GM12878 (cell line): ENCODE results near the gene ATF7. TPM values are rescaled to one million over a fixed set of nuclear protein-coding genes. Genes with fewer than 3 reads are reported as not detected.

ENCODE experiments used
- GATAD2B ChIP-seq: fragments of 450-650 bp; conservative IDR thresholded peaks from 2 replicates; pipeline ENCODE4 v1.6.1; 2017; ENCODE audit warnings: low read depth, mild to moderate bottlenecking, moderate library complexity
- HDAC6 ChIP-seq: fragments of 200-600 bp; sonication (generic); IDR thresholded peaks from one replicate; pipeline ENCODE4 v1.8.0; 2017; ENCODE audit warnings: antibody characterized with exemption; ENCODE audit not compliant: unreplicated experiment
- MEF2B ChIP-seq: fragments of 450-650 bp; IDR thresholded peaks from 2 replicates; pipeline ENCODE4 v1.6.1; 2018; ENCODE audit warnings: mild to moderate bottlenecking, moderate library complexity; ENCODE audit not compliant: partially characterized antibody, poor library complexity, severe bottlenecking
- NFIC ChIP-seq: IDR thresholded peaks from 2 replicates; pipeline ENCODE4 v1.6.1; 2012; ENCODE audit warnings: low read depth, mild to moderate bottlenecking, inconsistent platforms, low read length, moderate library complexity
- NFYA ChIP-seq: IDR thresholded peaks from 2 replicates; pipeline ENCODE4 v1.6.1; 2011; ENCODE audit warnings: low read depth, mild to moderate bottlenecking, low read length, improper control_type of control experiment, borderline replicate concordance
- NR2C2 ChIP-seq: IDR thresholded peaks from 2 replicates; pipeline ENCODE4 v1.6.1; 2011; ENCODE audit warnings: borderline replicate concordance, low read depth; ENCODE audit not compliant: control insufficient read depth, insufficient read length
- NR2F1 ChIP-seq: fragments of 450-650 bp; conservative IDR thresholded peaks from 2 replicates; pipeline ENCODE4 v1.6.1; 2017; ENCODE audit warnings: mild to moderate bottlenecking
- RAD21 ChIP-seq: IDR thresholded peaks from 2 replicates; pipeline ENCODE4 v1.6.1; 2011; ENCODE audit warnings: mild to moderate bottlenecking, low read depth, low read length, moderate library complexity; ENCODE audit not compliant: insufficient read depth
- RELB ChIP-seq: fragments of 450-650 bp; IDR thresholded peaks from 2 replicates; pipeline ENCODE4 v1.6.1; 2017; ENCODE audit warnings: low read depth, mild to moderate bottlenecking, moderate library complexity
- TAF1 ChIP-seq: IDR thresholded peaks from 2 replicates; pipeline ENCODE4 v1.6.1; 2011; ENCODE audit warnings: mild to moderate bottlenecking, low read depth, low read length, borderline replicate concordance
- ZBTB40 ChIP-seq: fragments of 450-650 bp; IDR thresholded peaks from 2 replicates; pipeline ENCODE4 v1.6.1; 2016; ENCODE audit warnings: mild to moderate bottlenecking, moderate library complexity, borderline replicate concordance
- ZNF592 ChIP-seq: fragments of 450-650 bp; IDR thresholded peaks from 2 replicates; pipeline ENCODE4 v1.6.1; 2017; ENCODE audit warnings: mild to moderate bottlenecking, moderate library complexity
- ZNF687 ChIP-seq: fragments of 450-650 bp; IDR thresholded peaks from 2 replicates; pipeline ENCODE4 v1.6.1; 2017; ENCODE audit warnings: mild to moderate bottlenecking, moderate library complexity
- polyA plus RNA-seq, 11 experiments: library from polyadenylated mRNA; depleted of rRNA in 4 of 11; unstranded in 6 of 11; stranded (reverse) in 5 of 11; fragments of >200 nt; fragmentation: Nextera tagmentation in 4 of 11; fragmentation: Illumina TruSeq in 1 of 11; extraction: Ambion mirVana in 4 of 11; extraction: Trizol in 1 of 11; gene quantifications; 1 replicate in 1 of 11; 2 replicates in 10 of 11; pipeline versions ENCODE4 v1.2.1 to v1.2.3, GENCODE V29; 2011 to 2016; ENCODE audit warnings: inconsistent platforms in 2 of 11, missing spikeins in 2 of 11, low read depth in 1 of 11
- total RNA-seq, 4 experiments: library from RNA; depleted of rRNA in 3 of 4; stranded (reverse); fragments of >200 nt in 3 of 4; fragmentation: Illumina TruSeq in 1 of 4; extraction: Trizol in 1 of 4; gene quantifications; 2 replicates each; pipeline versions ENCODE4 v1.2.1 to v1.2.3, GENCODE V29; 2013 to 2021

ATF7 gene
- total and polyA plus RNA-seq, 10 of the 15 experiments (the other 5 are each of a cell fraction or from before 2014, with no cell fraction given), result 9.1 to 30.7 (median 21.8) TPM

GRCh38 chr12:53625946-53626701 lies at the start of gene ATF7 (continued):
- TF ChIP-seq ZNF592, result no peak
- peak; percentile 51; the same call in 1 of the 2 replicates for TF ChIP-seq NFIC
- TF ChIP-seq NR2F1, result 0 out of 2 replicates have a peak, but pooled peaks have one; percentile 21
- TF ChIP-seq ZBTB40, result peak; percentile 82; the same call in 1 of the 2 replicates
- 0 out of 2 replicates have a peak, but pooled peaks have one; percentile 72 for TF ChIP-seq TAF1
- TF ChIP-seq HDAC6, result no peak
- TF ChIP-seq GATAD2B, result peak; percentile 79; the same call in 1 of the 2 replicates
- TF ChIP-seq NR2C2, result no peak
- peak; percentile 57; the same call in 1 of the 2 replicates for TF ChIP-seq ZNF687
- TF ChIP-seq RAD21, result no peak
- peak; percentile 99 for TF ChIP-seq RELB
- peak; percentile 55 for TF ChIP-seq NFYA
- peak; percentile 65 for TF ChIP-seq MEF2B
